Measurements from ENCODE around the gene SPAG4. TPM values are rescaled to one million over a fixed set of nuclear protein-coding genes. Genes with fewer than 3 reads are reported as not detected.

SPAG4 gene
- total and polyA plus RNA-seq, 2 experiments from 2014 or later, result 2.7 to 2.9 TPM

DNA sequence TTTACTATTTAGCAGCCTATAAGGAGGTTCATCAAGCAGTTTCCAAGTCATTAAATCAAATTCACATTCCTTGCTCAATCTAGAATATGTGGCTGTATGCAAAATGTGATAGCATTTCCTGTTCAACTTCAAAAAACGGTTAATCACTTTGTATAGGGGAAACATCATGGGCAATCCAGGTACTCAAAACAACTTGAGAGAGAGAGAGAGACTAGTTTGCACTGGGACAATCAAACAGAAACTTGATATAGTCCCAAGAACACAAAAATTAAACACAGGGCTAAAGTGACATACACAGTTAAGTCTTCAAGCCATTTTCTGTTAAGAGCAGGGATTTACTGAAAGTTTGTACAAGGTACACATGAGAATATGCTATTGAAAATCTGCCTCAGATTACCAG is 41.6 kb downstream of the SPAG4 start (continued):
- TF ChIP-seq, protein P1, sequence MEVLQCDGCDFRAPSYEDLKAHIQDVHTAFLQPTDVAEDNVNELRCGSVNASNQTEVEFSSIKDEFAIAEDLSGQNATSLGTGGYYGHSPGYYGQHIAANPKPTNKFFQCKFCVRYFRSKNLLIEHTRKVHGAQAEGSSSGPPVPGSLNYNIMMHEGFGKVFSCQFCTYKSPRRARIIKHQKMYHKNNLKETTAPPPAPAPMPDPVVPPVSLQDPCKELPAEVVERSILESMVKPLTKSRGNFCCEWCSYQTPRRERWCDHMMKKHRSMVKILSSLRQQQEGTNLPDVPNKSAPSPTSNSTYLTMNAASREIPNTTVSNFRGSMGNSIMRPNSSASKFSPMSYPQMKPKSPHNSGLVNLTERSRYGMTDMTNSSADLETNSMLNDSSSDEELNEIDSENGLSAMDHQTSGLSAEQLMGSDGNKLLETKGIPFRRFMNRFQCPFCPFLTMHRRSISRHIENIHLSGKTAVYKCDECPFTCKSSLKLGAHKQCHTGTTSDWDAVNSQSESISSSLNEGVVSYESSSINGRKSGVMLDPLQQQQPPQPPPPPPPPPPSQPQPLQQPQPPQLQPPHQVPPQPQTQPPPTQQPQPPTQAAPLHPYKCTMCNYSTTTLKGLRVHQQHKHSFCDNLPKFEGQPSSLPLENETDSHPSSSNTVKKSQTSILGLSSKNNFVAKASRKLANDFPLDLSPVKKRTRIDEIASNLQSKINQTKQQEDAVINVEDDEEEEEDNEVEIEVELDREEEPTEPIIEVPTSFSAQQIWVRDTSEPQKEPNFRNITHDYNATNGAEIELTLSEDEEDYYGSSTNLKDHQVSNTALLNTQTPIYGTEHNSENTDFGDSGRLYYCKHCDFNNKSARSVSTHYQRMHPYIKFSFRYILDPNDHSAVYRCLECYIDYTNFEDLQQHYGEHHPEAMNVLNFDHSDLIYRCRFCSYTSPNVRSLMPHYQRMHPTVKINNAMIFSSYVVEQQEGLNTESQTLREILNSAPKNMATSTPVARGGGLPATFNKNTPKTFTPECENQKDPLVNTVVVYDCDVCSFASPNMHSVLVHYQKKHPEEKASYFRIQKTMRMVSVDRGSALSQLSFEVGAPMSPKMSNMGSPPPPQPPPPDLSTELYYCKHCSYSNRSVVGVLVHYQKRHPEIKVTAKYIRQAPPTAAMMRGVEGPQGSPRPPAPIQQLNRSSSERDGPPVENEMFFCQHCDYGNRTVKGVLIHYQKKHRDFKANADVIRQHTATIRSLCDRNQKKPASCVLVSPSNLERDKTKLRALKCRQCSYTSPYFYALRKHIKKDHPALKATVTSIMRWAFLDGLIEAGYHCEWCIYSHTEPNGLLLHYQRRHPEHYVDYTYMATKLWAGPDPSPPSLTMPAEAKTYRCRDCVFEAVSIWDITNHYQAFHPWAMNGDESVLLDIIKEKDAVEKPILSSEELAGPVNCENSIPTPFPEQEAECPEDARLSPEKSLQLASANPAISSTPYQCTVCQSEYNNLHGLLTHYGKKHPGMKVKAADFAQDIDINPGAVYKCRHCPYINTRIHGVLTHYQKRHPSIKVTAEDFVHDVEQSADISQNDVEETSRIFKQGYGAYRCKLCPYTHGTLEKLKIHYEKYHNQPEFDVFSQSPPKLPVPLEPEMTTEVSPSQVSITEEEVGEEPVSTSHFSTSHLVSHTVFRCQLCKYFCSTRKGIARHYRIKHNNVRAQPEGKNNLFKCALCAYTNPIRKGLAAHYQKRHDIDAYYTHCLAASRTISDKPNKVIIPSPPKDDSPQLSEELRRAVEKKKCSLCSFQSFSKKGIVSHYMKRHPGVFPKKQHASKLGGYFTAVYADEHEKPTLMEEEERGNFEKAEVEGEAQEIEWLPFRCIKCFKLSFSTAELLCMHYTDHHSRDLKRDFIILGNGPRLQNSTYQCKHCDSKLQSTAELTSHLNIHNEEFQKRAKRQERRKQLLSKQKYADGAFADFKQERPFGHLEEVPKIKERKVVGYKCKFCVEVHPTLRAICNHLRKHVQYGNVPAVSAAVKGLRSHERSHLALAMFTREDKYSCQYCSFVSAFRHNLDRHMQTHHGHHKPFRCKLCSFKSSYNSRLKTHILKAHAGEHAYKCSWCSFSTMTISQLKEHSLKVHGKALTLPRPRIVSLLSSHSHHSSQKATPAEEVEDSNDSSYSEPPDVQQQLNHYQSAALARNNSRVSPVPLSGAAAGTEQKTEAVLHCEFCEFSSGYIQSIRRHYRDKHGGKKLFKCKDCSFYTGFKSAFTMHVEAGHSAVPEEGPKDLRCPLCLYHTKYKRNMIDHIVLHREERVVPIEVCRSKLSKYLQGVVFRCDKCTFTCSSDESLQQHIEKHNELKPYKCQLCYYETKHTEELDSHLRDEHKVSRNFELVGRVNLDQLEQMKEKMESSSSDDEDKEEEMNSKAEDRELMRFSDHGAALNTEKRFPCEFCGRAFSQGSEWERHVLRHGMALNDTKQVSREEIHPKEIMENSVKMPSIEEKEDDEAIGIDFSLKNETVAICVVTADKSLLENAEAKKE (CRISPR knock-in tag; IDR thresholded peaks at IDR 0.05), result no peak
- TF ChIP-seq EZH2 (IDR thresholded peaks at IDR 0.05; ENCODE audit: low read depth, unreplicated experiment) (no peak), POLR2AphosphoS5 (IDR thresholded peaks at IDR 0.05; ENCODE audit: low read depth) (no peak), CTCF (conservative IDR thresholded peaks at IDR 0.05; ENCODE audit: low read depth in 2 of 2) (no peak), JUNB (IDR thresholded peaks at IDR 0.05; ENCODE audit: unreplicated experiment) (no peak)
- TF ChIP-seq, protein P2, sequence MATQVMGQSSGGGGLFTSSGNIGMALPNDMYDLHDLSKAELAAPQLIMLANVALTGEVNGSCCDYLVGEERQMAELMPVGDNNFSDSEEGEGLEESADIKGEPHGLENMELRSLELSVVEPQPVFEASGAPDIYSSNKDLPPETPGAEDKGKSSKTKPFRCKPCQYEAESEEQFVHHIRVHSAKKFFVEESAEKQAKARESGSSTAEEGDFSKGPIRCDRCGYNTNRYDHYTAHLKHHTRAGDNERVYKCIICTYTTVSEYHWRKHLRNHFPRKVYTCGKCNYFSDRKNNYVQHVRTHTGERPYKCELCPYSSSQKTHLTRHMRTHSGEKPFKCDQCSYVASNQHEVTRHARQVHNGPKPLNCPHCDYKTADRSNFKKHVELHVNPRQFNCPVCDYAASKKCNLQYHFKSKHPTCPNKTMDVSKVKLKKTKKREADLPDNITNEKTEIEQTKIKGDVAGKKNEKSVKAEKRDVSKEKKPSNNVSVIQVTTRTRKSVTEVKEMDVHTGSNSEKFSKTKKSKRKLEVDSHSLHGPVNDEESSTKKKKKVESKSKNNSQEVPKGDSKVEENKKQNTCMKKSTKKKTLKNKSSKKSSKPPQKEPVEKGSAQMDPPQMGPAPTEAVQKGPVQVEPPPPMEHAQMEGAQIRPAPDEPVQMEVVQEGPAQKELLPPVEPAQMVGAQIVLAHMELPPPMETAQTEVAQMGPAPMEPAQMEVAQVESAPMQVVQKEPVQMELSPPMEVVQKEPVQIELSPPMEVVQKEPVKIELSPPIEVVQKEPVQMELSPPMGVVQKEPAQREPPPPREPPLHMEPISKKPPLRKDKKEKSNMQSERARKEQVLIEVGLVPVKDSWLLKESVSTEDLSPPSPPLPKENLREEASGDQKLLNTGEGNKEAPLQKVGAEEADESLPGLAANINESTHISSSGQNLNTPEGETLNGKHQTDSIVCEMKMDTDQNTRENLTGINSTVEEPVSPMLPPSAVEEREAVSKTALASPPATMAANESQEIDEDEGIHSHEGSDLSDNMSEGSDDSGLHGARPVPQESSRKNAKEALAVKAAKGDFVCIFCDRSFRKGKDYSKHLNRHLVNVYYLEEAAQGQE (IDR thresholded peaks at IDR 0.05; ENCODE audit: unreplicated experiment), result no peak
